Left ventricle myocardium inferior (tissue), 1 donor: ENCODE data around the gene MRPL44. TPM values are rescaled to one million over a fixed set of nuclear protein-coding genes. Genes with fewer than 3 reads are reported as not detected.
"Not testable (repeated sequence)": the region's sequence is repeated elsewhere in the genome, so short reads cannot be mapped to it uniquely, and the experiment has no call there.

Experiments used
- DNase-seq: peaks from one replicate; pipeline ENCODE4 v3.0.0-alpha.2; 2020
- H3K27ac ChIP-seq: fragments of 200-600 bp; replicated peaks from 2 replicates; pipeline ENCODE4 v1.8.0; 2021
- H3K27me3 ChIP-seq: fragments of 200-600 bp; 2 replicates; pipeline ENCODE4 v1.8.0; 2021; ENCODE audit warnings: low read depth
- H3K36me3 ChIP-seq: fragments of 200-600 bp; 2 replicates; pipeline ENCODE4 v1.8.0; 2021
- H3K4me1 ChIP-seq: fragments of 200-600 bp; 2 replicates; pipeline ENCODE4 v1.8.0; 2021
- H3K4me3 ChIP-seq: fragments of 200-600 bp; 2 replicates; pipeline ENCODE4 v1.8.0; 2021; ENCODE audit warnings: mild to moderate bottlenecking, moderate library complexity
- H3K9me3 ChIP-seq: fragments of 200-600 bp; replicated peaks from 2 replicates; pipeline ENCODE4 v1.8.0; 2021
- intact Hi-C: fragments of 100-400 bp; cut with micrococcal nuclease; formaldehyde crosslinking; loops from one replicate; pipeline ENCODE4 v1.11.0; 2022
- total RNA-seq: library from RNA; stranded (reverse); fragmentation: NEBNext Ultra II Directional; extraction: Animal tissue kit (Norgen Biotek cat#: 25700); gene quantifications from one replicate; pipeline ENCODE4 v1.2.1, GENCODE V29; 2021
- TF ChIP-seq, protein P1 (sequence below): fragments of 200-600 bp; IDR thresholded peaks from 2 replicates; pipeline ENCODE4 v1.8.0; 2021; ENCODE audit warnings: antibody characterized with exemption, mild to moderate bottlenecking, borderline replicate concordance
- donor health status: DM: no; HTN: yes; CAD: no; lungs with severe emphysema.

MRPL44 gene
- total RNA-seq, 1 donor from 2014 or later = 39.9 TPM

GRCh38 chr2:223932816-223933800 lies 24.2 kb upstream of the MRPL44 start:
- Histone ChIP-seq H3K27ac (no peak overlapping the region), H3K4me1 (peaks cover 85% of the 10 kb centered on the region)
- intact Hi-C loops = no loop called here

DNA sequence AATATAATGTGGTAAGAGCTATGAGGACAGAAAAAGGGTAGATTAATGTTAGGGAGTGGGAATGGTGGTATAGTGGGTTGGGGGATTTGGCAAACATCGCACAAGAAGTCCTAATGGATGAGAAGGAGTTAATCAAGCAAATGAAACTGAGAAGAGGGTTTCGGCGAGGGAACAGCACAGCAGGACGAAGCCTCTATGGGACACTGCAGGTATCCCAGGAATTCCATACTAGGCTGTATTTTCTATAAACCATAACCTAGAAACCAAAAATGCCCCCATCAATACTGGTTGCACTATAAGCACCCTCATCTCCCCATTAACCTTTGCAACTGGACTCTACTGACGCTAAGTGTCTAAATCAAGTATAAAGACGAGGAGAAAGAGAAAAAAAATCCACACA lies 22.4 kb upstream of the MRPL44 start:
- Histone ChIP-seq H3K9me3 (no peaks in the 10 kb centered on the region), H3K4me3 (no peak overlapping the region), H3K36me3 (no peaks in the 10 kb centered on the region), H3K27ac (no peak overlapping the region), H3K27me3 (no peaks in the 10 kb centered on the region), H3K4me1 (peaks cover 97% of the 10 kb centered on the region)
- TF ChIP-seq, protein P1, sequence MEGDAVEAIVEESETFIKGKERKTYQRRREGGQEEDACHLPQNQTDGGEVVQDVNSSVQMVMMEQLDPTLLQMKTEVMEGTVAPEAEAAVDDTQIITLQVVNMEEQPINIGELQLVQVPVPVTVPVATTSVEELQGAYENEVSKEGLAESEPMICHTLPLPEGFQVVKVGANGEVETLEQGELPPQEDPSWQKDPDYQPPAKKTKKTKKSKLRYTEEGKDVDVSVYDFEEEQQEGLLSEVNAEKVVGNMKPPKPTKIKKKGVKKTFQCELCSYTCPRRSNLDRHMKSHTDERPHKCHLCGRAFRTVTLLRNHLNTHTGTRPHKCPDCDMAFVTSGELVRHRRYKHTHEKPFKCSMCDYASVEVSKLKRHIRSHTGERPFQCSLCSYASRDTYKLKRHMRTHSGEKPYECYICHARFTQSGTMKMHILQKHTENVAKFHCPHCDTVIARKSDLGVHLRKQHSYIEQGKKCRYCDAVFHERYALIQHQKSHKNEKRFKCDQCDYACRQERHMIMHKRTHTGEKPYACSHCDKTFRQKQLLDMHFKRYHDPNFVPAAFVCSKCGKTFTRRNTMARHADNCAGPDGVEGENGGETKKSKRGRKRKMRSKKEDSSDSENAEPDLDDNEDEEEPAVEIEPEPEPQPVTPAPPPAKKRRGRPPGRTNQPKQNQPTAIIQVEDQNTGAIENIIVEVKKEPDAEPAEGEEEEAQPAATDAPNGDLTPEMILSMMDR = no peak
- intact Hi-C loops = no loop called here
- no peak for DNase-seq

More at GRCh38 chr2:223932816-223933800, 24.2 kb upstream of the MRPL44 start:
- TF ChIP-seq, protein P1 = no peak
- no peak for DNase-seq
- peaks cover 1% of the 10 kb centered on the region for H3K9me3 ChIP-seq
- H3K27me3 ChIP-seq = no peaks in the 10 kb centered on the region
- no peaks in the 10 kb centered on the region for H3K36me3 ChIP-seq
- H3K4me3 ChIP-seq = no peak overlapping the region

GRCh38 chr2:223935459-223936125 lies 21.7 kb upstream of the MRPL44 start:
- Histone ChIP-seq H3K9me3 (no peaks in the 10 kb centered on the region), H3K4me3 (no peak overlapping the region), H3K27me3 (no peaks in the 10 kb centered on the region), H3K27ac (no peak overlapping the region), H3K4me1 (peaks cover 92% of the 10 kb centered on the region), H3K36me3 (no peaks in the 10 kb centered on the region)
- no peak for DNase-seq
- intact Hi-C loops = no loop called here
- TF ChIP-seq, protein P1 = no peak

DNA sequence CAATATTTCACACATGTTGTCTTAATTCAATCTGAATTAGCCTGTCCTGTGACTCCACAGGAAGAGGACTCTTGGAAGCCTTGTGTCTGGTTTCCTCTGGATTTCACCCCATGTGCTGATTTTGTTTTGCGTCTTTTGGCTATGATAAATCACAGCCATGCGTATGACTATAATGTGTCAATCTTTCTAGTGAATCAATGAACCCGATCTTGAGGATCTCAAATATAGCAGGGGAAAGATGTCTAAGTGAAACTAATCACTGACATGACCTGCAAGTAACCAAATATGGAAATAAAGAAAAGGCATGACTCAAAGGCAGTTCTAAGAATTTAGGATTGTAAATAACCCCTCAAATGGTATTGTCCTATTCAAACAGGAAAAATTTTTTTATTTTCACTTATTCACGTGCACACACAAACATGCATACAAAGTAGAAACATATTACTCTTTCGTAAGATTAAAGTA lies 20.4 kb upstream of the MRPL44 start:
- Histone ChIP-seq H3K27ac (no peak overlapping the region), H3K9me3 (no peaks in the 10 kb centered on the region), H3K27me3 (no peaks in the 10 kb centered on the region), H3K4me1 (peaks cover 87% of the 10 kb centered on the region), H3K4me3 (no peak overlapping the region), H3K36me3 (no peaks in the 10 kb centered on the region)
- TF ChIP-seq, protein P1 = no peak
- intact Hi-C loops = no loop called here
- DNase-seq = no peak

DNA sequence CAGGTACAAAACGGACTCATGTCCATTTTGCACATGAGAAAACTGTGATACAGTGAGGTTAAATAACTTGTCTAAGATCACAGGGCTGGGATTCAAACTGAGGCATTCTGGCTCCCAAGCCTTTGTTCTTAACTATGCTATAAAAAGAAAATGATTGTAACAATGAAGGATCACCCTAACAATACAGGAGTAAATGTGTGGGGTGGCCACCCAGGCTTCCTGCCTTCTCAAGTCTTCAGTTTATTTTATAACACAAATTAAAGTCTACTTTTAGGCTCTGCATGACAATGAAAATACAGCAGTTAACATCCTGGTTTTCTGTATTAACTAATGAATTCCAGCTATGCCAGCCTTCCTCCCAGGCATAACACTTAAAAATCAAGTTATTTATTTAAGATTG lies 19.7 kb upstream of the MRPL44 start:
- Histone ChIP-seq H3K27ac (no peak overlapping the region), H3K4me3 (no peak overlapping the region), H3K27me3 (no peaks in the 10 kb centered on the region), H3K4me1 (peaks cover 85% of the 10 kb centered on the region), H3K9me3 (no peaks in the 10 kb centered on the region), H3K36me3 (no peaks in the 10 kb centered on the region)
- TF ChIP-seq, protein P1 = no peak
- intact Hi-C loops = no loop called here
- no peak for DNase-seq

GRCh38 chr2:223939438-223939837 lies 17.8 kb upstream of the MRPL44 start:
- H3K27me3 ChIP-seq, H3K9me3 ChIP-seq, H3K4me3 ChIP-seq, H3K27ac ChIP-seq, intact Hi-C loops, DNase-seq, H3K36me3 ChIP-seq: not testable (repeated sequence)
- H3K4me1 ChIP-seq = peaks cover 84% of the 10 kb centered on the region
